ENCODE measurements around the gene MIEF1.

The MIEF1 gene

DNA sequence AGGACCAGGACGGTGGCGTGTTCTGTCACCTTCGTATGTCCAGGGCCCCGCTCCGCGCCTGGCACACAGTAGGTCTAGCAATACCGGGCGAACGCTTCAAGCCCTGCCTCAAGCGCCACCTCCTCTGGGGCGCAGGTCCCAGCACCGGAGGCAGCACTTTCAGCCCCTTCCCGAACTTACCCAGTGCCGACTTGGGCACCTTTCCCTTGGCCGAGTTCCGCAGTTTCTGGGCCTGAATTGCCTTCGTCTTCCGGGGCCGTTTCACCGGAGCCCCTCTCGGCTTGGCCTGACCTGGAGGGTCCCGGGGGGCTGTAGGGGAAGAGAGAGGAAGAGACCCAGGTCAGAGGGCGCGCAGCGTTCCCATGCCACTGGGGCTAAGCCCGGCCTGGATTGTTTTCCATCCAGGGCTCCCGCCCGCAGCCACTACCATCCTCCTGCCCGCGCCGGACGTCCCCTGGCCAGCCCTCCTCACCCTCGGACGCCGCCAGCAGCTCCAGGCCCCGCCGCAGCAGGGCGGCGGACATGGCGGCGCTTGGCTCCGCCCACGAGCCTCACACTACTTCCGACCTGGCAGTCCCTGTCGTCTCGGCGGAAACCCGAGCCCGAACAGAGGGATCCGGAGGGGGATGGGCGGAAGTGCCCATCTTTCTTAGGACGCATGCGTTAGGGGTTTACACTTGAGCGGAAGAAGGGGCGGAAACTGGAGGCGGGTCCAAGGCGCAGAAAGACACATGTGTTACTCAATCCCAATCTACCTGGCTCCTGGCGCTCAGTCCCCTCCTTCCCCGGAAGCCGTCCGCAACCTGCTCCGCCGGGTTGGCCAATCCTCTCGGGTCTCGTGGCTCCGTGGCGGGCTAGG, 30.4 kb downstream of the MIEF1 start, which contains the start of gene RPS19BP1:
Gene RPS19BP1, minus strand, starts transcription at position 534 of the 859 bp plus-strand sequence. Its CDS starts 10 bp downstream, at position 524.
- peak; percentile 100 for DNase-seq

GRCh38 chr22:39534092-39534506, 32.0 kb downstream of the MIEF1 start:
- no peak for DNase-seq

GRCh38 chr22:39534591-39535356, 32.7 kb downstream of the MIEF1 start:
- DNase-seq: peak; percentile 92

- DNase-seq: no peak
These were observed 33.3 kb downstream of the MIEF1 start for GRCh38 chr22:39535357-39535725.

DNA sequence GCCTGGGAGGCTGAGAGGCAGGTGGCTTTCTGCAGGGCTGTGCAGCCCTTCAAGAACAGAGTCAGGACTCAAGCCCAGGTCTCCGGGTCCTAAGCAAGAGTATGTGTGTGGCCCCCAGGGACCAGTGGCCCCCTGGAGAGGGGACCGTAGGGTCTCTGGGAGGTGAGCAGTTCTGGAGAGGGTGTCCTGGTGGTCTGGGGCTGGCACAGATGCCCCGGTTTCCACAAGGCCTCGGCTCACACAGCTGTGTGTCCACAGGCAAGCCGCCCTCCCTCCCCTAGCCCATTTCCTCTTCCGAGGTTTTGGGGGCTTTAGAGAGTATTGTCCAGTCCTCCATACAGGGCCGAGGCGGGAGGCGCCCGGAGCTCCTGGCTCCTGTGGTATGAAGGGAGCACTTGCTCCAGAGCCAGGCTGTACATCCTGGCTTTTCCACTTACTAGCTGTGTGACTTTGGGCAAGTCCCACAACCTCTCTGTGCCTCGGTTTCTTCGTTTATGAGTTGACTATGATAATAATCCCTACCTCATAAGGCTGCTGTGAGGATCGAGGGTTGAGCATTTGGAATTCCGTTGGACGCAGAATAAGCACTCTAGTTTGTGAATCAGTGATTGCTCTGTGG, 33.9 kb downstream of the MIEF1 start:
- no peak for DNase-seq

GRCh38 chr22:39536711-39537110, 34.6 kb downstream of the MIEF1 start:
- no peak for DNase-seq

DNA sequence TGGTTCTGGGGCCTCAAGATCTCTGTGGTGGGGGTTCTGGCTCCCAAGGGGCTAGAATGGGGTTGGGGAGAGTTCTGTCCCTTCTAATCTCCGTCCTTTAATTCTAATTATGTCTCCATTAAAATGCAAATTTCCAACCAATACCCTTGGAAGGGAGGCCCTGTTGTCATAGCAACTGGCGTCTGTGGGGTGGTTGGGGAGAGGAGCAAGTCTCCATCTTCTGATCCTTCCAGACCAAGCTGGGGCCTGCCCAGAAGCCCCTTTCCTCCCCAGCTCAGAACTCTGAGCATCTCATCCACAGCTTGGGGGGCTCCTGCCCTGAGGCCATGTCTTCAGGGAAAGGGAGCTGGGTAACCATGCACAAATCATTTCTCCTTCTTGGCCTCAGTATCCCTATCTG, 35.9 kb downstream of the MIEF1 start:
- no peak for DNase-seq

DNA sequence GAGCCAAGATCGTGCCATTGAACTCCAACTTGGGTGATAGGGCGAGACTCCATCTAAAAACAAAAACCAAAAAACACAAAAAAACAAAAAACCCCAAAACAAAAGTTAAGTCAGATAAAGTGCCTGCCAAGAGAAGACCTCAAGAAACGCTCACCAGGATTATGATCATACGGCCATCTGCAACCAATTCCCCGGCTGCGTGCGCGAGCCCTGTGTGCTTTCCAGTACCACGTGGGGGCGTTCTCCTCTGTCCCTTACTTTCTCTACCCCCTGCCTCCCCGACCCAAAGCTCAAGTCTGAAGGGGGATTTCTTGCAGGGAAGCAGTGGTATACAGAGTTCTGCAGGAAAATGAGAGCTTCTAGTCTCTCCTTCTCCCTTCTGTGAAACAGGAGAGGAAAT, 41.0 kb downstream of the MIEF1 start:
- no peak for DNase-seq

- peak; percentile 88 for DNase-seq
These were observed 43.6 kb downstream of the MIEF1 start for GRCh38 chr22:39545386-39546365.

- no peak for DNase-seq
These were observed 44.9 kb downstream of the MIEF1 start for GRCh38 chr22:39546889-39547586.

DNA sequence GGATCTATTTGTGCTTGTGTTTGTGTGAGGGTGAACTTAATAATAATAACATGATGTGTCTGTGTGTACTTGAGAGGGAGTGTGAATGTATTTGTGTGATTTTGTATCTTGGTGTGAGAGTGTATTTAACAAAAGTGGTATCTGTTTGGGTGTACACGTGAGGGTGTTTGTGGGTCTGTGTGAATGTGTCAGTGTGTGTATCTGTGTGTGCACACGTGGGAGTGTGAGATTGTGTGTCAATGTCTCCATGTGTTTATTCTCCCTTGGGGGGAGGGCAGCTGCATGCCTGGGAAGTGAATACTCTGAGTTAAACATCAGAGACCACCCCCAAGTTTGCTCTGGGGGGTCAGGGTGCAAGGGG, 45.5 kb downstream of the MIEF1 start:
- no peak for DNase-seq

GRCh38 chr22:39553429-39553828, 51.3 kb downstream of the MIEF1 start:
- no peak for DNase-seq

- no peak for DNase-seq
These were observed 52.1 kb downstream of the MIEF1 start for GRCh38 chr22:39554151-39554550.

- no peak for DNase-seq
These were observed 55.1 kb downstream of the MIEF1 start for GRCh38 chr22:39556970-39557841.

DNA sequence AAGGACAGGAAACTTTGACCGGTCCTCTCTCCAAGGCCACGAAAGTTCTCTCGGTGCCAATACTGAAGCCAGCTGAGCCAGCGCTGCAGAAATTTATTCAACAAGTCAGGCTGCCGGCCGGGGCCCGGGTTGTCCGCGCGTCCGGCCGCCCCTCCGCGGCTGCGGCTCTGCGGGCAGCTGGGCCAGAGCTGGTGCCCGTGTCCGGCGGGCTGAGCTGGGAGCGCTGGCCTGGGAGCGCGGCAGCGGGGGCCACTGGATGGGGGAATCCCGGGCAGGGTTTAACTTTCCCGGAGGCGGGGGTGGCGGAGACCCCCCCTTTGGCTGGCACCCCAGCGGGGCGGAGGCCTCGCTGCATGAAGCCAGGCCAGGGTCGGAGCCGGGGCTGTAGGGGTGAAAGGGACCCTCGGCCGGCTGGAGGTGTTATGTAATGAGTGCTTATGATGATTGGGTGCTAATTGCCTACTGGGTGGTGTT, 56.2 kb downstream of the MIEF1 start:
- DNase-seq: no peak

- no peak for DNase-seq
These were observed 56.9 kb downstream of the MIEF1 start for GRCh38 chr22:39558950-39559349.

GRCh38 chr22:39559456-39560105, 57.5 kb downstream of the MIEF1 start:
- DNase-seq: peak; percentile 73

- no peak for DNase-seq
These were observed 58.0 kb downstream of the MIEF1 start for GRCh38 chr22:39560127-39560526.

DNA sequence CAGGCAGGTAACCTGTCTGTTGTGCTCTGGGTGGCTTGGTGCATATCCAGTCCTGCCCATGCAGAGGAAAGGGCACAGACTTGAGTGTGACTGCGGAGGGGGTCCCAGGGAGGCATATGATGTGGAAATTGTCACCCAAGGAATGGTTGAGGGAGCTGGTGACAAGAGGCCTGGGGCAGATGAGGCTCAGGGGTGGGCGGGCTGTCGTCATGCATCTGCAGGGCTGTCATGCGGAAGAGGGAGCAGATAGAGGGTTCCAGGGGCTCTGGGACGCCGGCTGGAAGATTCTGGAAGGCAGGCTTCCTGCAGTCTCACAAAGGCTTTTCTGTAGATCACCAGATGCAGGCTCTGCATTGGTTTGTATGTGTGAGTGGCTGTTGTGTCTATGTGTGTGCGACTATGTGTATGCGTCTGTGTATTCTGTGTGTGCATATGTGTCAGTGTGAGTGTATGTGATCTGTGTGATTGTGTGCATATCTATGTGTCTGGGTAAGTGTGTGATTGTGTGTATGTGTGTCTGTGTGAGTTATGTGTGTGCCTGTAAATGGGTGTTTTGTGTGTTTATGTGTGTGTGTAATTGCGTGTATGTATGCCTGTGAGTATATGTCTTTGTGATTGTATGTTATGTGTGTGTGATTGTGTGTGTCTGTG, 60.9 kb downstream of the MIEF1 start:
- no peak for DNase-seq

All from islet precursor cell (in vitro differentiated cells).